ENCODE measurements around the gene VAMP3.
A peak's percentile ranks its signal among the peaks of the same experiment; 100 is the strongest.

The VAMP3 gene

GRCh38 chr1:7770669-7770996 is 463 bp upstream of the VAMP3 start:
- Histone ChIP-seq H3K14ac (ENCODE audit: low read length in 2 of 2) (peak overlapping the region in 1 of 2 experiments; percentile 99), H4K91ac (ENCODE audit: low read length) (peak overlapping the region; percentile 84), H2AFZ (ENCODE audit: low read depth, low read length) (peak overlapping the region; percentile 100), H3K79me1 (replicated peaks; ENCODE audit: low read length, poor library complexity, severe bottlenecking) (peaks cover 1% of the 10 kb centered on the region), H2AK5ac (ENCODE audit: low read length, severe bottlenecking) (no peak overlapping the region), H2BK15ac (ENCODE audit: low read depth, poor library complexity, severe bottlenecking) (no peak overlapping the region), H3K18ac (ENCODE audit: low read depth in 1 of 2, low read length in 2 of 2) (peak overlapping the region; percentile 88 to 99), H3K4me2 (ENCODE audit: low read length, poor library complexity, severe bottlenecking) (peak overlapping the region; percentile 94), H3K27ac (ENCODE audit: low read length, poor library complexity, severe bottlenecking) (no peak overlapping the region), H3K4ac (ENCODE audit: low read depth in 1 of 2, low read length in 2 of 2) (peak overlapping the region; percentile 57 to 99), H2BK12ac (ENCODE audit: low read length in 2 of 2) (no peak overlapping the region), H4K8ac (ENCODE audit: low read length) (peak overlapping the region; percentile 100), H2BK120ac (ENCODE audit: low read depth, low read length) (no peak overlapping the region), H3K9me3 (ENCODE audit: control insufficient read depth, low read length) (no peaks in the 10 kb centered on the region), H3K36me3 (ENCODE audit: control insufficient read depth in 1 of 2, insufficient read depth in 2 of 2, low read depth in 1 of 2, low read length in 2 of 2) (peaks cover 0 to 24% of the 10 kb centered on the region in 2 experiments), H3K23ac (ENCODE audit: low read length in 2 of 2) (peak overlapping the region in 1 of 2 experiments; percentile 86), H3K9ac (ENCODE audit: low read length) (peak overlapping the region; percentile 96), H3K4me1 (ENCODE audit: control insufficient read depth, insufficient read depth, low read depth, low read length) (peaks cover 3% of the 10 kb centered on the region), H3K27me3 (ENCODE audit: control insufficient read depth in 1 of 2, insufficient read depth in 1 of 2, low read length in 2 of 2) (no peaks in the 10 kb centered on the region), H3K4me3 (ENCODE audit: insufficient read depth in 1 of 2, low read depth in 1 of 2, low read length in 2 of 2) (peak overlapping the region; percentile 87 to 96), H2BK5ac (ENCODE audit: low read depth, low read length, poor library complexity, severe bottlenecking) (no peak overlapping the region)
- no peak for DNase-seq
- 52% methylated on average over 6 of the region's 6 CpGs for WGBS

DNA sequence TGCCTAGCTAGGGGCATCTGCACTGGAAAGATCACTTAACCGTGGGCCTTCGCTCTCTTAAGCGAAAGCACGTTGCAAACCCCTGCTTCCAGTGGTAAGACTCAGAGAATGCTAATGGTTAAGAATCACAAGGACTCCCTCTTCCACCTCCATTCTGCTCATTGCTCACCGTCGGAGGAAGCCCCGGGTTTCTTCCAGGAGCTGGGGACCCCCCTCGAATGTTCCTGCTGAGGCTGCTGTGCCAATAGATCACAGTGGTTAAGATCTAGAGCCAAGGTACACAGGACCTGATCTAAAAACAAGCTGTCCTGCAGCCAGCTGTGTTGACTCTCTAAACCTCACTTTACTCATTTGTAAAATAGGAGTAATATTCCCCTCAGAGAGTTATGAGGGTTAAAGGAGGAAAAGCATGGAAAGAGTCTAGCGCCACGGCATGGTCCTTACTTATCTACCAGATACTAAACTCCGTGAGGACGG is 765 bp downstream of the VAMP3 start:
- H3K14ac ChIP-seq (ENCODE audit: low read length in 2 of 2) = no peak overlapping the region
- H3K79me1 ChIP-seq (replicated peaks; ENCODE audit: low read length, poor library complexity, severe bottlenecking) = peaks cover 1% of the 10 kb centered on the region
- no peaks in the 10 kb centered on the region for H3K27me3 ChIP-seq (ENCODE audit: control insufficient read depth in 1 of 2, insufficient read depth in 1 of 2, low read length in 2 of 2)
- no peak overlapping the region for H4K91ac ChIP-seq (ENCODE audit: low read length)
- 23% methylated on average over 9 of the region's 12 CpGs for WGBS
- peak overlapping the region; percentile 74 for H3K4me2 ChIP-seq (ENCODE audit: low read length, poor library complexity, severe bottlenecking)
- H3K36me3 ChIP-seq (ENCODE audit: control insufficient read depth in 1 of 2, insufficient read depth in 2 of 2, low read depth in 1 of 2, low read length in 2 of 2) = peaks cover 1 to 35% of the 10 kb centered on the region in 2 experiments
- peak overlapping the region; percentile 57 to 89 for H3K4ac ChIP-seq (ENCODE audit: low read depth in 1 of 2, low read length in 2 of 2)
- H2BK120ac ChIP-seq (ENCODE audit: low read depth, low read length) = no peak overlapping the region
- no peak overlapping the region for H2AFZ ChIP-seq (ENCODE audit: low read depth, low read length)
- H3K4me3 ChIP-seq (ENCODE audit: insufficient read depth in 1 of 2, low read depth in 1 of 2, low read length in 2 of 2) = peak overlapping the region; percentile 87 to 96
- peak overlapping the region in 1 of 2 experiments; percentile 16 for H3K18ac ChIP-seq (ENCODE audit: low read depth in 1 of 2, low read length in 2 of 2)
- H2BK12ac ChIP-seq (ENCODE audit: low read length in 2 of 2) = no peak overlapping the region
- no peaks in the 10 kb centered on the region for H3K9me3 ChIP-seq (ENCODE audit: control insufficient read depth, low read length)
- DNase-seq = peak; percentile 51
- peaks cover 3% of the 10 kb centered on the region for H3K4me1 ChIP-seq (ENCODE audit: control insufficient read depth, insufficient read depth, low read depth, low read length)
- H2BK15ac ChIP-seq (ENCODE audit: low read depth, poor library complexity, severe bottlenecking) = no peak overlapping the region
- H2BK5ac ChIP-seq (ENCODE audit: low read depth, low read length, poor library complexity, severe bottlenecking) = no peak overlapping the region
- peak overlapping the region; percentile 1 for H3K27ac ChIP-seq (ENCODE audit: low read length, poor library complexity, severe bottlenecking)
- H3K9ac ChIP-seq (ENCODE audit: low read length) = peak overlapping the region; percentile 96
- H4K8ac ChIP-seq (ENCODE audit: low read length) = peak overlapping the region; percentile 94
- peak overlapping the region in 1 of 2 experiments; percentile 14 for H3K23ac ChIP-seq (ENCODE audit: low read length in 2 of 2)
- H2AK5ac ChIP-seq (ENCODE audit: low read length, severe bottlenecking) = no peak overlapping the region

DNA sequence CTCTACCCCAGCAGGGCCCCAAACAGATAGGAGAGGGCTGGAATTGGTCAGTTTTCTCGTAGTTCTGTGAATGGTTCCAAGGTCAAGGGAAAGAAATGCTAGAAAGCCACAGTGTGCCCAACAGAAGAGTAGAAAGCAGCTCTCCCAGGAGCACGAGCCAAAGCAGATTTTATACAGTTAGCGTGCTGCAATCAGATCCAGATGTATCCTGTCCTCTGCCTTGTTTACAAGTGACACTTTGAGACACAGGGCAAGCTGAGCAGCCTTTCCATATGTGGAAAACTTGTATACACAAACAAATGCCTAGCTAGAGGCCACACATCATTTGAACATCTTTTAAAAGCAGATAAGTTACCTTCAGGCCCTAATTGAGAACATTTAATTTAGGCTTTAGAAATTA is 6.5 kb downstream of the VAMP3 start:
- DNase-seq = peak; percentile 71
- Histone ChIP-seq H4K8ac (ENCODE audit: low read length) (no peak overlapping the region), H3K4ac (ENCODE audit: low read depth in 1 of 2, low read length in 2 of 2) (no peak overlapping the region), H2BK5ac (ENCODE audit: low read depth, low read length, poor library complexity, severe bottlenecking) (no peak overlapping the region), H2AFZ (ENCODE audit: low read depth, low read length) (no peak overlapping the region), H3K27me3 (ENCODE audit: control insufficient read depth in 1 of 2, insufficient read depth in 1 of 2, low read length in 2 of 2) (no peaks in the 10 kb centered on the region), H3K14ac (ENCODE audit: low read length in 2 of 2) (no peak overlapping the region), H3K36me3 (ENCODE audit: control insufficient read depth in 1 of 2, insufficient read depth in 2 of 2, low read depth in 1 of 2, low read length in 2 of 2) (peaks cover 23 to 84% of the 10 kb centered on the region in 2 experiments), H3K79me1 (replicated peaks; ENCODE audit: low read length, poor library complexity, severe bottlenecking) (peaks cover 9% of the 10 kb centered on the region), H2BK12ac (ENCODE audit: low read length in 2 of 2) (no peak overlapping the region), H3K9ac (ENCODE audit: low read length) (no peak overlapping the region), H3K27ac (ENCODE audit: low read length, poor library complexity, severe bottlenecking) (no peak overlapping the region), H3K4me1 (ENCODE audit: control insufficient read depth, insufficient read depth, low read depth, low read length) (peaks cover 1% of the 10 kb centered on the region), H3K4me3 (ENCODE audit: insufficient read depth in 1 of 2, low read depth in 1 of 2, low read length in 2 of 2) (no peak overlapping the region), H2BK15ac (ENCODE audit: low read depth, poor library complexity, severe bottlenecking) (no peak overlapping the region), H3K4me2 (ENCODE audit: low read length, poor library complexity, severe bottlenecking) (no peak overlapping the region), H3K9me3 (ENCODE audit: control insufficient read depth, low read length) (no peaks in the 10 kb centered on the region), H2AK5ac (ENCODE audit: low read length, severe bottlenecking) (no peak overlapping the region), H3K23ac (ENCODE audit: low read length in 2 of 2) (no peak overlapping the region), H3K18ac (ENCODE audit: low read depth in 1 of 2, low read length in 2 of 2) (no peak overlapping the region), H2BK120ac (ENCODE audit: low read depth, low read length) (no peak overlapping the region), H4K91ac (ENCODE audit: low read length) (no peak overlapping the region)
- WGBS = 69% methylated on average over 3 of the region's 3 CpGs

- Histone ChIP-seq H2BK5ac (ENCODE audit: low read depth, low read length, poor library complexity, severe bottlenecking) (no peak overlapping the region), H3K4me3 (ENCODE audit: insufficient read depth in 1 of 2, low read depth in 1 of 2, low read length in 2 of 2) (no peak overlapping the region), H2AFZ (ENCODE audit: low read depth, low read length) (no peak overlapping the region), H2BK15ac (ENCODE audit: low read depth, poor library complexity, severe bottlenecking) (no peak overlapping the region), H3K4me2 (ENCODE audit: low read length, poor library complexity, severe bottlenecking) (no peak overlapping the region), H4K8ac (ENCODE audit: low read length) (no peak overlapping the region), H3K4ac (ENCODE audit: low read depth in 1 of 2, low read length in 2 of 2) (no peak overlapping the region), H3K18ac (ENCODE audit: low read depth in 1 of 2, low read length in 2 of 2) (no peak overlapping the region), H3K79me1 (replicated peaks; ENCODE audit: low read length, poor library complexity, severe bottlenecking) (peaks cover 9% of the 10 kb centered on the region), H2AK5ac (ENCODE audit: low read length, severe bottlenecking) (no peak overlapping the region), H2BK12ac (ENCODE audit: low read length in 2 of 2) (no peak overlapping the region), H3K27me3 (ENCODE audit: control insufficient read depth in 1 of 2, insufficient read depth in 1 of 2, low read length in 2 of 2) (no peaks in the 10 kb centered on the region), H2BK120ac (ENCODE audit: low read depth, low read length) (no peak overlapping the region), H3K36me3 (ENCODE audit: control insufficient read depth in 1 of 2, insufficient read depth in 2 of 2, low read depth in 1 of 2, low read length in 2 of 2) (peaks cover 23 to 81% of the 10 kb centered on the region in 2 experiments), H3K9ac (ENCODE audit: low read length) (no peak overlapping the region), H3K9me3 (ENCODE audit: control insufficient read depth, low read length) (no peaks in the 10 kb centered on the region), H3K14ac (ENCODE audit: low read length in 2 of 2) (no peak overlapping the region), H4K91ac (ENCODE audit: low read length) (no peak overlapping the region), H3K27ac (ENCODE audit: low read length, poor library complexity, severe bottlenecking) (no peak overlapping the region), H3K23ac (ENCODE audit: low read length in 2 of 2) (no peak overlapping the region), H3K4me1 (ENCODE audit: control insufficient read depth, insufficient read depth, low read depth, low read length) (peaks cover 2% of the 10 kb centered on the region)
- 95% methylated on average over 4 of the region's 4 CpGs for WGBS
- no peak for DNase-seq
Measured at GRCh38 chr1:7778133-7778628, 7.1 kb downstream of the VAMP3 start.
